ENCODE results near the gene FNDC5. TPM values are rescaled to one million over a fixed set of nuclear protein-coding genes. Genes with fewer than 3 reads are reported as not detected.

Gene FNDC5
- total RNA-seq, 2 experiments from 2014 or later: not detected

DNA sequence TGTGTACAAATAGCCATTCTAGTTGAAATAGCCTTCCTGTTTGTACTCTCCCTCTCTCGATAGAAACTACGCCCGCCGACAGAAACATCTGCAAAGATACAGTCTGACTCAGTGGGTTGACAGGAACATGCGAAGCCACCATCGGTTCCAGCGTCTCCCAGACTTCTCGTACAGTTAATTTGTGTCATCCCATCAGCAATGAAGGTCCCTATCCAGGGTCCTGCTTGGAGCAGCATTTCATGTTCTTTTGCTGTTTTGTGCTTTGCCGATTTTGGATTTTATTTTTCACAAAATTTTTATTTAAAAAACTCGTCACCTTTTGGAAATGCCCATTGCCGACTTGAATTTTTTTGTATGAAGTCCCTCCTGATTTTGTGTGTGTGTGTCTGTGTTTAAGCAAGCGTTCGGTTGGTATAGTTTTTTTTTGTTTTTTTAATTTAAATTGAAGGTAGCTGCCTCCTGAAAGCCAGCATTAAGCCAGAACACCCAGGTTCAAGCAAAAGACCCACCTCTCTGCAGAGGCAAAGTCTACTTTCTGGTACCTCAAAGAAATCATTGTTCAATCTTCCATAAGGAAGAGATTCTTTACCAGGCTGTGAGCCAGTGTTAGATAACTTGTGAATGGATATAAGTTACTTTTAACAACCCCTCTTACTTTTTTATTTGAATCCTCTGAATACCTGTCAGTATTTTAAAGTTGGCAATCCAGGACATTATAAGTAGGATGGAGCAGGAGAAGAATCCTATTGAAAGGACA is 14.7 kb downstream of the FNDC5 start:
- Mint-ChIP-seq H3K4me3 (no peak overlapping the region), H3K9me3 (no peaks in the 10 kb centered on the region), H3K27me3 (ENCODE audit: low read depth) (no peaks in the 10 kb centered on the region), H3K36me3 (ENCODE audit: low read depth) (peaks cover 15% of the 10 kb centered on the region), H3K27ac (no peak overlapping the region), H3K4me1 (ENCODE audit: low read depth) (no peaks in the 10 kb centered on the region)
- intact Hi-C loops (cut with micrococcal nuclease): no loop called here
- CTCF ChIA-PET: interaction anchor here (0.6 kb wide), 1 partner anchor 272 kb away, joined by 3 read pairs; no protein-coding TSS in a partner anchor
- DNase-seq: no peak

DNA sequence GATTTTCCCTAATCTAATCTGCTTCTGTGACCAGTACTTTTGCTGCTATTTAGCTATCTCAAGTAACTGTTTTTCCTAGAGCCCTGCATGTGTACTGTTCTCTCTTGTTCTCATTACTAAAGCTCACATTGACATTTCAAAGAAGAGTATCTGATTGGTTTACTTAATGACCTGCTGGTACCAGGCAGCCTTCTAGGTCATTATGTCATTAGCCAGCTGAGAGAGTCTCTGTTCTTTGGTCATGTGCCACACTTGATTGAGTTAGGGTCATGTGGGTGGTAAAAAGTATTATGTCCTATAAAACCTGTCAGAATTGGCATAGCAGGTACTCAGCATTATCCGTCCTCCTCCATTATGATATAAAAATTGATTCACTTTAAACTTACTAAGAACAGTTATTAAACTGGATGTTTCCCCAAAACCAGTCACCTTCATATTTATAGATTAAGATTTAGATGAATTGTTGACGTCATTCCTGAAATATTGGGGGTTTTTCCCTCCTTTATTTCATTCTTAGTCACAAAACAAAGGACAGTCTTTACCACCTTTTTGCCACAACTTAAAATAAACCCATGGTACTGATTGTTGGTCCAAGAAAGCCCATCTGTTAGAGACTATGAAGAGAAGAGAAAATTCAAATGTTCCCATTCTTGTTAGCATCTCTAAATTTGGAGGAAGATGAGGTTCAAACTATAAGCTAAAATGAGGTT is 22.2 kb downstream of the FNDC5 start:
- no peaks in the 10 kb centered on the region for H3K9me3 Mint-ChIP-seq
- DNase-seq: no peak
- intact Hi-C loops (cut with micrococcal nuclease): no loop called here
- no peaks in the 10 kb centered on the region for H3K27me3 Mint-ChIP-seq (ENCODE audit: low read depth)
- H3K27ac Mint-ChIP-seq: no peak overlapping the region
- peaks cover 7% of the 10 kb centered on the region for H3K4me1 Mint-ChIP-seq (ENCODE audit: low read depth)
- peaks cover 14% of the 10 kb centered on the region for H3K36me3 Mint-ChIP-seq (ENCODE audit: low read depth)
- CTCF ChIA-PET: interaction anchor here (0.7 to 1.5 kb wide), 2 partner anchors 23 to 50 kb away, joined by 3 read pairs; no protein-coding TSS in a partner anchor
- H3K4me3 Mint-ChIP-seq: no peak overlapping the region

- DNase-seq: no peak
- intact Hi-C loops (cut with micrococcal nuclease): no loop called here
- no peak overlapping the region for H3K27ac Mint-ChIP-seq
- H3K9me3 Mint-ChIP-seq: no peaks in the 10 kb centered on the region
- H3K4me1 Mint-ChIP-seq (ENCODE audit: low read depth): no peaks in the 10 kb centered on the region
- no peak overlapping the region for H3K4me3 Mint-ChIP-seq
- H3K36me3 Mint-ChIP-seq (ENCODE audit: low read depth): peaks cover 39% of the 10 kb centered on the region
- H3K27me3 Mint-ChIP-seq (ENCODE audit: low read depth): no peaks in the 10 kb centered on the region
- CTCF ChIA-PET: no interaction called here
Measured at GRCh38 chr1:32831878-32832277, 38.8 kb downstream of the FNDC5 start.

DNA sequence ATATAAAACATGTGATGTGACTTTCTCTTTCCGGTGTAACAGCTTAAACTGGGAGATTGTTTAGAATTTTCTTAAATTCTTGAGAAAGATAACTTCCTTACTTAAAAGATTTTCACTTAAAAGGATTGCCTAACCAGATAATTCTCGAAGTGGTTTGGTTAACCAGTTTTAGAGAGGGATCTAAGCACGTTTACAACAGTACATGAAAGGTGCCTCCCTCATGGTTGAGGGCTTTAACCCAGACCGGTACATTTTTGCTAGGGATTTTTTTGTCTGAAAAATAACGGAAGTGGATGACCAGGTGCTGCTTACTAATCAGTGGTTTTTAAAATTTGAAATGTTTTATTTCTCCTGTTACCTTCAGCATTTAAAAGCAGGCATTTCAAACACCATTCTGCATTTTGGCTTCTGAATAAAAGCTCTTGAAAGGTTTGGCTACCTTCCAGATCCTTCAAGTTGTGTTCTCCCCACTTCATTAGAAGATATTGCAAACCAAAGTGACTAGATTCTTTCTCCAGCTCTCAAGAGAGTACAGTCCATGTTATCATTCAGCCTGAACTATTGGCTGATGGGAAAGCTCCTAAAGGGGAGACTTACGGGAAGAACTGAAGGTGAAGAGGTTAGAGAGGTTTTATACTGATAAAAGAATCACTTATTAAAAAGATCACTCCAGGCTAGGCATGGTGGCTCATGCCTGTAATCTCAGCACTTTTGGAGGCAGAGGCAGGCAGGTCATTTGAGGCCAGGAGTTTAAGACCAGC is 40.4 kb downstream of the FNDC5 start:
- Mint-ChIP-seq H3K36me3 (ENCODE audit: low read depth) (peaks cover 44% of the 10 kb centered on the region), H3K27ac (no peak overlapping the region), H3K9me3 (no peaks in the 10 kb centered on the region), H3K27me3 (ENCODE audit: low read depth) (no peaks in the 10 kb centered on the region), H3K4me3 (no peak overlapping the region), H3K4me1 (ENCODE audit: low read depth) (no peaks in the 10 kb centered on the region)
- CTCF ChIA-PET: interaction anchor here (1.2 to 1.3 kb wide), 2 partner anchors 41 to 310 kb away, joined by 4 to 5 read pairs; no protein-coding TSS in a partner anchor
- no peak for DNase-seq
- intact Hi-C loops (cut with micrococcal nuclease): no loop called here

GRCh38 chr1:32828341-32828740 is 42.4 kb downstream of the FNDC5 start:
- no peaks in the 10 kb centered on the region for H3K9me3 Mint-ChIP-seq
- intact Hi-C loops (cut with micrococcal nuclease): loop anchor here (1.0 kb wide), 1 partner anchor 41 kb away; no protein-coding TSS in a partner anchor
- H3K27ac Mint-ChIP-seq: no peak overlapping the region
- DNase-seq: no peak
- peaks cover 43% of the 10 kb centered on the region for H3K36me3 Mint-ChIP-seq (ENCODE audit: low read depth)
- H3K27me3 Mint-ChIP-seq (ENCODE audit: low read depth): no peaks in the 10 kb centered on the region
- H3K4me1 Mint-ChIP-seq (ENCODE audit: low read depth): no peaks in the 10 kb centered on the region
- CTCF ChIA-PET: interaction anchor here (1.0 kb wide), 1 partner anchor 11 kb away, joined by 3 read pairs; the partner anchor contains the start of genes S100PBP and YARS1
- no peak overlapping the region for H3K4me3 Mint-ChIP-seq

- H3K9me3 Mint-ChIP-seq: no peaks in the 10 kb centered on the region
- no peak overlapping the region for H3K4me3 Mint-ChIP-seq
- peaks cover 6% of the 10 kb centered on the region for H3K4me1 Mint-ChIP-seq (ENCODE audit: low read depth)
- no peak for DNase-seq
- no peak overlapping the region for H3K27ac Mint-ChIP-seq
- CTCF ChIA-PET: no interaction called here
- no peaks in the 10 kb centered on the region for H3K27me3 Mint-ChIP-seq (ENCODE audit: low read depth)
- intact Hi-C loops (cut with micrococcal nuclease): no loop called here
- peaks cover 27% of the 10 kb centered on the region for H3K36me3 Mint-ChIP-seq (ENCODE audit: low read depth)
Measured at GRCh38 chr1:32825181-32825580, 45.5 kb downstream of the FNDC5 start.

DNA sequence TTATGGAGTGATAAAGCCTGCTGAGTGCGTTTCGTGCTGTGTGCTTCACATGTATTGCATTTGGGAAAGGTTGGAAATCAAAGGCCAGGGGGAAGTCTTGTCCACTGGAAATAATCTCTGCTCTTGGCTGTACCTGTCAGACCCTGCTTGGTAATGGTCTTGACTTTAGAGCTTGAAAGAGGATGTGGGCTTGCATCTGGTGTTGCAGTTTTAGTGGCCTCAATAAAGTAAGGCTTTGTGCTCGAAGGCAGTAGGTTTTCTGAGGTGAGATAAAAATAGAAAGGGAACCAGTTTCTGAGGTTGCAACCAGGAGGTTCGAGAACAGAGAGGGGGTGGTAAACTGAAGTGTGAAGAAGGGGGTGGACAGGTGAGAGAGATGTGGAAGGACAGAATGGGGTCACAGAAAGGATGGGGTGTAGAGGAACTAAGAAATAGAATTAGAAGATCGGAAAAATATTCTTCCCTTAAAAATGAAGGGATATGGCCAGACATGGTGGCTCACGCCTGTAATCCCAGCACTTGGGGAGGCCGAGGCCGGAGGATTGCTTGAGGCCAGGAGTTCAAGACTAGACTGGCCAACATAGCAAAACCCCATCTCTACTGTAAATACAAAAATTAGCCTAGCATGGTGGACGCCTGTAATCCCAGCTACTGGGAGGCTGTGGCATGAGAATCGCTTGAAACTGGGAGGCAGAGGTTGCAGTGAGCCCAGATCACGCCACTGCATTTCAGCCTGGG is 51.7 kb downstream of the FNDC5 start:
- H3K36me3 Mint-ChIP-seq (ENCODE audit: low read depth): peaks cover 27% of the 10 kb centered on the region
- H3K4me1 Mint-ChIP-seq (ENCODE audit: low read depth): peaks cover 37% of the 10 kb centered on the region
- peak overlapping the region; percentile 94 for H3K27ac Mint-ChIP-seq
- no peaks in the 10 kb centered on the region for H3K27me3 Mint-ChIP-seq (ENCODE audit: low read depth)
- intact Hi-C loops (cut with micrococcal nuclease): loop anchor here (5.0 to 10.0 kb wide), 3 partner anchors 163 to 884 kb away; partner anchors contain the start of genes AK2 and PTP4A2
- CTCF ChIA-PET: no interaction called here
- no peaks in the 10 kb centered on the region for H3K9me3 Mint-ChIP-seq
- peak; percentile 35 for DNase-seq
- H3K4me3 Mint-ChIP-seq: peak overlapping the region; percentile 92

DNA sequence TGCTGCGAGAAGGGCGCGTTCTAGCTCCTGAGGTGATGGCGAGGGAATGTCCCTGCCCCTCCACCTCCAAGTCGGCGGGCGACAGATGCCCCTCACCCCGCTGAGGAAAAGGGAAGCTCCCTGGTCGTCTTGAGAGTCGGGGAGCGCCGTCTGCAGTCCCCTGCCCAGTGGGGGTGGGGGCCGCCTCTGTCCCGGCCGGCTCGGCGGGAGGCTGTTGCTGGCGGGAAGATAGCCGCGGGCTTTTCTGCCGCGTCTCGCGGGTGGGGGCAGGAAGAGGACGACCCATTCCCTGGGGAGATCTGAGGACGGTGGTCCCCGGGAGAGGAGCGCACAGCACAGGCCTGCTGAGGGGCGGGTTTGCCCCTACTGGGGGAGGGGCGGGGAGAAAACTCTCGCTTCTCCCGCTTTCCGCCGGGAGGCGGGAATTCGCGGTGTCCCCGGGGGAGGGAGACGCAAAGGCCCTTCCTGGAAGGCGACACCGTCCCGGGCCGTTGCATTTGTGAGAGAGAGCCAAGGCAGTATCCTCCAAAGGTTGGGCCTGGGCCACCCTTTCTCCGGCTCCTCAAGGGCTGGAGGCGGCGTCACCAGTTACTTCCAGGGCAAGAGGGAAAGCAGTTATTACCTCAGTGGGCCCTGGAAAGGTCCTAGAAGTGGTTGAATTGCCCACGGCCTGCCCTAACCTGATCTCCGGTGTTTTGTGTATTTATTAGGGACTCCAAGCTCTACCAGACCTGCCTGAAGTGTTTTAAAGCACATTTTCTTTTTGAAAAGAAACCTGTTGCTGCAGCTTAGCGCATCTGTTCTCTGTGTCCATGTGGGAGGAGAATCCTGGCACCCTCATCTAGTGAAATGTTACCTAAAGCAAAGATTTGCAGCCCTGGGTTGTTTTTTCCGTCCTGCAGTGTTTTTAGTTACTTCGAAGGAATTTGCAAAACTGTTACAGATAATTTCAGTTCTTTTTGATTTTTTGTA is 52.6 kb downstream of the FNDC5 start:
- H3K4me1 Mint-ChIP-seq (ENCODE audit: low read depth): peaks cover 45% of the 10 kb centered on the region
- intact Hi-C loops (cut with micrococcal nuclease): loop anchor here (1.0 to 10.0 kb wide), 9 partner anchors 19 to 883 kb away; partner anchors contain the start of genes AK2, LCK, PTP4A2 and RNF19B
- DNase-seq: peak; percentile 48
- peak overlapping the region; percentile 94 for H3K27ac Mint-ChIP-seq
- H3K4me3 Mint-ChIP-seq: peak overlapping the region; percentile 92
- H3K9me3 Mint-ChIP-seq: no peaks in the 10 kb centered on the region
- H3K36me3 Mint-ChIP-seq (ENCODE audit: low read depth): peaks cover 36% of the 10 kb centered on the region
- H3K27me3 Mint-ChIP-seq (ENCODE audit: low read depth): no peaks in the 10 kb centered on the region
- CTCF ChIA-PET: interaction anchor here (1.0 kb wide), 1 partner anchor 11 kb away, joined by 3 read pairs; no protein-coding TSS in a partner anchor

DNA sequence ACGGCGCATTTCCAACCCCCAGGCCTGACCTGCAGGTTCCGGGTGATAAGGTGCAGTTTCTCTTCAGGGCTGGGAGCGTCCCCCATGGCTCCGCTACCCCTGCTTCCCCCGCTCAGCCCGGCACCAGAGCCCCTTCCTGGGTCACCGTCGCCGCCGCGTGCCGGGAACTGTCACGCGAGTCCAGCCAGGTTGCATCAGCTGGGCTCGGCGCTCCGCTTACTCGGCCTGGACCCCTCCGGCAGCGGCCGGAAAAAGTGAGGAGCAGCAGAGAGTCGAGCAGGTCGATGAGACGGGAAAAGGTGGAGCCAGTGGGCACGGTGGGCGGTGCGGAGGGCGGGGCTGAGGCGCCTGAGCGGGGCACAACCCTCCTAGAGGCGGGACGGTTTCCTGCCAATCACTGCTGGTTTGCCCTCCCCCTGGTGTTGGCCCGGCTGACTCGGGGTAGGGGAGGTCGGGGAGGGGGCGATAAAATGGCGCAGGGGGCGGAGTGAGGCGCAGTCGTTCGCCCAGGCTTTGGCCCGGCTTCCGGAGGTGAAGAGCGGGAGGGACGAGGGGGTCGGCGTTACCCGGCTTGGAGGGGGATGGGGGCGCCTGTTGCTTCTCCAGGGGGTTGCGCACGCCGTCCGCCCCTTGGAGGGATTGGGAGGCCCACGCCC is 53.4 kb downstream of the FNDC5 start, which contains the start of the genes S100PBP and YARS1:
TSS of gene S100PBP (plus strand) at position 495 of the 656 bp plus-strand sequence. CDS start 8,447 bp downstream, outside the sequence.
TSS of gene YARS1 (minus strand) at position 200 of the 656 bp plus-strand sequence. CDS start at position 86, 114 bp downstream.
- H3K27me3 Mint-ChIP-seq (ENCODE audit: low read depth): no peaks in the 10 kb centered on the region
- intact Hi-C loops (cut with micrococcal nuclease): loop anchor here (1.0 to 10.0 kb wide), 9 partner anchors 18 to 882 kb away; partner anchors contain the start of genes AK2, LCK, PTP4A2 and RNF19B
- H3K4me1 Mint-ChIP-seq (ENCODE audit: low read depth): peaks cover 51% of the 10 kb centered on the region

GRCh38 chr1:32816676-32817158 is 54.0 kb downstream of the FNDC5 start:
- CTCF ChIA-PET: interaction anchor here (1.1 kb wide), 1 partner anchor 56 kb away, joined by 3 read pairs; no protein-coding TSS in a partner anchor
- peaks cover 43% of the 10 kb centered on the region for H3K36me3 Mint-ChIP-seq (ENCODE audit: low read depth)
- intact Hi-C loops (cut with micrococcal nuclease): loop anchor here (1.0 to 10.0 kb wide), 9 partner anchors 17 to 882 kb away; partner anchors contain the start of genes AK2, LCK, PTP4A2 and RNF19B
- peak overlapping the region; percentile 94 for H3K27ac Mint-ChIP-seq
- no peaks in the 10 kb centered on the region for H3K27me3 Mint-ChIP-seq (ENCODE audit: low read depth)
- no peak for DNase-seq
- peaks cover 55% of the 10 kb centered on the region for H3K4me1 Mint-ChIP-seq (ENCODE audit: low read depth)
- peak overlapping the region; percentile 92 for H3K4me3 Mint-ChIP-seq
- no peaks in the 10 kb centered on the region for H3K9me3 Mint-ChIP-seq

More for the DNA sequence above, 53.4 kb downstream of the FNDC5 start, which contains the start of the genes S100PBP and YARS1:
- H3K4me3 Mint-ChIP-seq: peak within 1 kb of the TSS; percentile 92
- peaks cover 39% of the 10 kb centered on the region for H3K36me3 Mint-ChIP-seq (ENCODE audit: low read depth)
- H3K9me3 Mint-ChIP-seq: no peaks in the 10 kb centered on the region
- H3K27ac Mint-ChIP-seq: peak within 1 kb of the TSS; percentile 94
- CTCF ChIA-PET: interaction anchor here (1.0 to 1.1 kb wide), 2 partner anchors 12 to 56 kb away, joined by 3 read pairs; no protein-coding TSS in a partner anchor
- DNase-seq: peak; percentile 100
